ENCODE data around the gene CCDC69. TPM values are rescaled to one million over a fixed set of nuclear protein-coding genes. Genes with fewer than 3 reads are reported as not detected.

CCDC69 gene
- total and polyA plus RNA-seq, 4 donors, result 15.4 to 73.6 (median 61.9) TPM

DNA sequence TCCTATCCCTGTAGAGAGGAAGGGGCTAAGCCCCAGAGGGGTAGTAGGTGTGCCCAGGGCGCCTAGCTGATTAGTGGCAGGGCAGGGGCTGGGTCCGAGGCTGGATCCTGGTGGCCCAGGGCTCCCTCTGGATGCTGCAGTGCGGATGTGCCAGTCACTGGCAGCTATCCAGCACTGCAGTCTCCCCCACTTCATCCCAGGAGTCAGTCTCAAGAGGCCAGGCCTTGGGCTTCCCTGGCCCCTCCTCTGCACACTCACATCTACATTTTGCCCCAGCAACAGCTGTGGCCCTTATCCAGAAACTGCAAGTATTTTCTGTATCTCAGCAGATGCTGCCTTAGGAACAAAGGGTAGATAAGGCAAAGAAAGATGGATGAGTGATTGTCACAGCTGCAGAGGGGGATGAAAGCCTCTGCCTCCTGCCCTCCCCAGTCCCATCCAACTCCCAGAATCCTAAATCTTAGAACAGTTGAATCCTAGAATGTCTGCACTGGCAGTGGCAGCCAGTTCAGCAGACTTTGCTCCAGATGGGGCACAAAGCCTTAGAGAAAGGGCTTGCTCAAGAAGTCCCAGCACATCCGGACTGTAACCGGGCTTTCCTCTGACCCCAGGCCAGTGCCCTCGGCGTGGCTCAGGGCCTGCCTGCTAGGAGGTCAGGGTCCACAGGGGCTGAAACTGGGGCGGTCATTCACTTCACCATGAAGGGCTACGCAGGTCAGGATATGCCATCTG lies 68.0 kb downstream of the CCDC69 start:
- peak; percentile 76 to 83 (median 78) for DNase-seq

DNA sequence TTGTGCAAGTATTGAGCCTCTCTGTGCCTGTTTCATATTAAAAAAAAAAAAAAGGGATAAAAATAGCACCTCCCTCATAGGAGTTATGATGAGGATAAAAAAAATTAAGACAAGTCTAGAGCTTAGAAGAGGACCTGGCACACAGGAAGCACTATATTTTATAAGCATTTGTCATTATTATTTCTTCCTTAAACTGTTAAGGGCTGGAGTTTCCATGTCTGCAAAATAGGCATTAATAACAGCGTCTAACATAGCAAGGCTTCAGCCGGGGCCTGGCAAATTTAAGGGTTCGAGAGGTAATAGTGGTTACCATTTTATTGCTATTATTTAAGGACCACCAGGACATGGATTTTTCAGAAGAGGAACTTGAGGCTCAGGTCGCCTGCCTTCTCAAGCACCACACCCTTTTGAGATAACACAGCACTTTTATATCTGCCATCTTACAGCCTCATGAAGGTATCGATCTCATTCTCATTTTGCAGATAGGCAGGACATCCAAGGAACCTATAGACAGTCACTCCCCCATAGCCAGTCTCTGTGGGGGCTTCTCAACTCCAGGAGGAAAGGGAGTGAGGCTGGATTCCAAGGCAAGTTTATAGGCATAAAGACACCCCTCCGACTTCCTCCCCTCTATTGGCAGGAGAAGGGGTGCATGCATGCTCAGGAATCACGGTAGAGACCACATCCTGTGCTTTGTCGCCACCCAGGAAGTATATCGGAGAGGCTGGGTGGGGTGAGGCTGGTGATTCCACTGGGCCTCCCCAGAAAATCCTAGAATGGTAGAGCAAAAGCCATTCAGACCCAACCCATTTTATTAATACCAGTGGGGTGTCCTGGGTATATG lies 68.7 kb downstream of the CCDC69 start:
- Histone ChIP-seq H3K27me3 (ENCODE audit: control insufficient read depth in 3 of 3, insufficient read depth in 3 of 3, low read length in 2 of 3) (no peaks in the 10 kb centered on the region), H3K36me3 (ENCODE audit: control insufficient read depth in 4 of 4, insufficient read depth in 4 of 4, low read length in 4 of 4) (no peaks in the 10 kb centered on the region), H3K9me3 (ENCODE audit: control insufficient read depth in 4 of 4, insufficient read depth in 3 of 4, low read length in 3 of 4) (no peaks in the 10 kb centered on the region), H3K9ac (ENCODE audit: insufficient read depth in 1 of 2, low read length in 2 of 2) (no peak overlapping the region), H3K4me1 (ENCODE audit: control insufficient read depth in 5 of 5, insufficient read depth in 5 of 5, low read length in 5 of 5) (peaks cover 18 to 58% (median 30%) of the 10 kb centered on the region in 5 donors), H3K27ac (ENCODE audit: low read depth in 1 of 2, low read length in 1 of 2) (peak overlapping the region in 1 of 2 donors; percentile 90), H3K4me3 (no peak overlapping the region)
- TF ChIP-seq, protein P1, sequence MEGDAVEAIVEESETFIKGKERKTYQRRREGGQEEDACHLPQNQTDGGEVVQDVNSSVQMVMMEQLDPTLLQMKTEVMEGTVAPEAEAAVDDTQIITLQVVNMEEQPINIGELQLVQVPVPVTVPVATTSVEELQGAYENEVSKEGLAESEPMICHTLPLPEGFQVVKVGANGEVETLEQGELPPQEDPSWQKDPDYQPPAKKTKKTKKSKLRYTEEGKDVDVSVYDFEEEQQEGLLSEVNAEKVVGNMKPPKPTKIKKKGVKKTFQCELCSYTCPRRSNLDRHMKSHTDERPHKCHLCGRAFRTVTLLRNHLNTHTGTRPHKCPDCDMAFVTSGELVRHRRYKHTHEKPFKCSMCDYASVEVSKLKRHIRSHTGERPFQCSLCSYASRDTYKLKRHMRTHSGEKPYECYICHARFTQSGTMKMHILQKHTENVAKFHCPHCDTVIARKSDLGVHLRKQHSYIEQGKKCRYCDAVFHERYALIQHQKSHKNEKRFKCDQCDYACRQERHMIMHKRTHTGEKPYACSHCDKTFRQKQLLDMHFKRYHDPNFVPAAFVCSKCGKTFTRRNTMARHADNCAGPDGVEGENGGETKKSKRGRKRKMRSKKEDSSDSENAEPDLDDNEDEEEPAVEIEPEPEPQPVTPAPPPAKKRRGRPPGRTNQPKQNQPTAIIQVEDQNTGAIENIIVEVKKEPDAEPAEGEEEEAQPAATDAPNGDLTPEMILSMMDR (IDR thresholded peaks at IDR 0.05; ENCODE audit: control extremely low read depth, extremely low read depth), result no peak
- DNase-seq (peak in 1 of 3 donors; percentile 20), ATAC-seq (ENCODE audit: insufficient read depth, low FRiP score) (no peak)
- WGBS, 2 donors, result 36 to 46% methylated on average over 9 of the region's 9 CpGs

More for the DNA sequence above, 68.0 kb downstream of the CCDC69 start:
- Histone ChIP-seq H3K27me3 (ENCODE audit: control insufficient read depth in 3 of 3, insufficient read depth in 3 of 3, low read length in 2 of 3) (no peaks in the 10 kb centered on the region), H3K9ac (ENCODE audit: insufficient read depth in 1 of 2, low read length in 2 of 2) (peak overlapping the region; percentile 21 to 61), H3K36me3 (ENCODE audit: control insufficient read depth in 4 of 4, insufficient read depth in 4 of 4, low read length in 4 of 4) (no peaks in the 10 kb centered on the region), H3K9me3 (ENCODE audit: control insufficient read depth in 4 of 4, insufficient read depth in 3 of 4, low read length in 3 of 4) (no peaks in the 10 kb centered on the region), H3K4me3 (no peak overlapping the region), H3K4me1 (ENCODE audit: control insufficient read depth in 5 of 5, insufficient read depth in 5 of 5, low read length in 5 of 5) (peaks cover 11 to 50% (median 22%) of the 10 kb centered on the region in 5 donors), H3K27ac (ENCODE audit: low read depth in 1 of 2, low read length in 1 of 2) (peak overlapping the region; percentile 90 to 98)
- TF ChIP-seq, protein P1 (IDR thresholded peaks at IDR 0.05; ENCODE audit: control extremely low read depth, extremely low read depth), result no peak
- 31 to 44% methylated on average over 9 of the region's 9 CpGs for WGBS, 2 donors
- no peak for ATAC-seq (ENCODE audit: insufficient read depth, low FRiP score)

DNA sequence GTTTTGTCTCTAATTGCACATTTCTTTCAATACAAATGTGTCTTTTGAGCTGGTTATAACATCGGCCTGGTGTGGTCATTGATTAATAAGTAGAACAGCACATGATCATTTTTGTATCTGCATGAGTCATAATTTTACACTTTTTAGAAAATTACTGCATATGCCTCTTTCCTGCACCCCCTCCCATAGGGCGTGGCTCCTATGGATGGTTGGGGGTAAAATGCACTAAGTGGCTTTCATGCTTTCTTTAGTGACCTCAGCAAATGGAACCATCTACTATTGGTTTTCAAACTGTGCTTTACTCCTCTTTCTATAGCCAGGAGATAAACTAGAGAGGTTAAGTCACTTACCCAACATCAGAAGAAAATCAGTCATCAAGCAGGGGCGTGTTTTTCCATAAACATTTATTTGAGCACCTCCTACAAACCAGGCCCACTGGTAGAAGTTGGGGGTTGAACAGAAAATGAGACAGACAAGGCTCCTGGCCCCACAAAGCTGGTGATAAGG lies 70.1 kb downstream of the CCDC69 start:
- no peaks in the 10 kb centered on the region for H3K36me3 ChIP-seq (ENCODE audit: control insufficient read depth in 4 of 4, insufficient read depth in 4 of 4, low read length in 4 of 4)
- DNase-seq (no peak), ATAC-seq (ENCODE audit: insufficient read depth, low FRiP score) (no peak)
- no peaks in the 10 kb centered on the region for H3K27me3 ChIP-seq (ENCODE audit: control insufficient read depth in 3 of 3, insufficient read depth in 3 of 3, low read length in 2 of 3)
- TF ChIP-seq, protein P1 (IDR thresholded peaks at IDR 0.05; ENCODE audit: control extremely low read depth, extremely low read depth), result no peak
- WGBS, 2 donors, result 82 to 89% methylated on average over 3 of the region's 3 CpGs
- no peak overlapping the region for H3K9ac ChIP-seq (ENCODE audit: insufficient read depth in 1 of 2, low read length in 2 of 2)
- peaks cover 23 to 62% (median 33%) of the 10 kb centered on the region in 5 donors for H3K4me1 ChIP-seq (ENCODE audit: control insufficient read depth in 5 of 5, insufficient read depth in 5 of 5, low read length in 5 of 5)
- no peaks in the 10 kb centered on the region for H3K9me3 ChIP-seq (ENCODE audit: control insufficient read depth in 4 of 4, insufficient read depth in 3 of 4, low read length in 3 of 4)
- no peak overlapping the region for H3K4me3 ChIP-seq
- H3K27ac ChIP-seq (ENCODE audit: low read depth in 1 of 2, low read length in 1 of 2), result no peak overlapping the region

Data from lung (tissue), 12 donors.